ENCODE results near the gene PSMD14. TPM values are rescaled to one million over a fixed set of nuclear protein-coding genes. Genes with fewer than 3 reads are reported as not detected.

Gene PSMD14
- total and polyA plus RNA-seq, 2 of the 8 experiments (the other 6 are each of a cell fraction or from before 2014, with no cell fraction given): 53.9 to 88.7 TPM

GRCh38 chr2:161423421-161424393 lies 115.5 kb downstream of the PSMD14 start (continued):
- TF ChIP-seq CHD7 (IDR thresholded peaks at IDR 0.05; ENCODE audit: insufficient replicate concordance, low read length): no peak
- TF ChIP-seq HDAC6 (IDR thresholded peaks at IDR 0.05; ENCODE audit: low read depth, low read length): no peak
- TF ChIP-seq CTCF (IDR thresholded peaks at IDR 0.05; ENCODE audit: control extremely low read depth in 1 of 3, insufficient read depth in 1 of 3, low read depth in 1 of 3, low read length in 3 of 3): peak in 1 of 3 experiments; percentile 12; a peak in 1 of 4 replicates
- peak; percentile 39 for TF ChIP-seq ASH2L (IDR thresholded peaks at IDR 0.05; ENCODE audit: low read length)
- TF ChIP-seq MAFK (IDR thresholded peaks at IDR 0.05; ENCODE audit: low read depth, low read length): no peak
- TF ChIP-seq TCF12 (IDR thresholded peaks at IDR 0.05; ENCODE audit: low read depth, low read length): 0 out of 2 replicates have a peak, but pooled peaks have one; percentile 20

Data from H1 (cell line).